HCT116 (cell line): ENCODE data around the gene GPR107. TPM values are rescaled to one million over a fixed set of nuclear protein-coding genes. Genes with fewer than 3 reads are reported as not detected.

ENCODE experiments used
- ATAC-seq: fragments of 200-7000 bp; cut with Tn5 transposase; 2 replicates; pipeline ENCODE4 v1.9.1; 2020; ENCODE audit warnings: mild to moderate bottlenecking, moderate library complexity
- BruUV-seq: library from RNA; stranded (reverse); fragments of 400-500 nt; replicated peaks from 2 replicates; lab custom pipeline; 2021; lab: Mats Ljungman, UMichigan
- CTCF ChIA-PET: fragments of 300-600 bp; sonication (Branson Sonifier 250); formaldehyde crosslinking; loops from one replicate; lab custom pipeline; 2021; ENCODE audit warnings: antibody characterized with exemption; lab: Charles Lee
- POLR2A ChIA-PET: fragments of 300-600, 350-600 bp; sonication (Branson Sonifier 250); formaldehyde crosslinking; loops from one replicate; lab custom pipeline; 2021; ENCODE audit warnings: antibody characterized with exemption; lab: Charles Lee
- RAD21 ChIA-PET, 2 experiments: fragments of 300-600 bp; sonication (Branson Sonifier 250); formaldehyde crosslinking; loops; one replicate each; lab custom pipeline; 2023; ENCODE audit warnings: low total read pairs in 2 of 2; ENCODE audit not compliant: uncharacterized antibody in 2 of 2, unreplicated experiment in 2 of 2, low non-redundant PET in 1 of 2; lab: Charles Lee
- DNase-seq: peaks from one replicate; pipeline ENCODE4 v3.0.0-alpha.2; 2010; ENCODE audit warnings: low read depth, low spot score
- H2AFZ ChIP-seq: fragments of 200-600 bp; shearing (Covaris generic), sonication (generic); 2 replicates; pipeline ENCODE4 v1.6.1; 2017; ENCODE audit warnings: low read depth, mixed run types, mixed read lengths, antibody characterized with exemption, low read length; ENCODE audit not compliant: poor library complexity, severe bottlenecking
- H3K27ac ChIP-seq: 2 replicates; pipeline ENCODE4 v1.5.1; 2012; ENCODE audit warnings: low read depth, low read length
- H3K27me3 ChIP-seq: fragments of 200-600 bp; sonication (generic); 2 replicates; pipeline ENCODE4 v1.6.1; 2016; ENCODE audit warnings: mixed run types, low read length, mixed read lengths; ENCODE audit not compliant: insufficient read depth
- H3K36me3 ChIP-seq, 2 experiments: fragments of 200-500 bp in 1 of 2; fragments of 200-600 bp in 1 of 2; sonication (Bioruptor generic) in 1 of 2; sonication (generic) in 1 of 2; 2 replicates each; pipeline versions ENCODE4 v1.5.1 to v1.6.1; 2014 to 2016; ENCODE audit warnings: low read length in 2 of 2, inconsistent platforms in 1 of 2, mixed read lengths in 1 of 2, mixed run types in 1 of 2; ENCODE audit not compliant: insufficient read depth in 2 of 2, control insufficient read depth in 1 of 2
- H3K4me1 ChIP-seq, 2 experiments: fragments of 200-600 bp in 1 of 2; sonication (generic) in 1 of 2; 2 replicates each; pipeline versions ENCODE4 v1.5.1 to v1.6.1; 2012 to 2017; ENCODE audit warnings: low read length in 2 of 2, inconsistent platforms in 1 of 2, mild to moderate bottlenecking in 1 of 2, mixed read lengths in 1 of 2, mixed run types in 1 of 2, moderate library complexity in 1 of 2; ENCODE audit not compliant: insufficient read depth in 2 of 2, control insufficient read depth in 1 of 2
- H3K4me2 ChIP-seq: fragments of 200-600 bp; sonication (generic); 2 replicates; pipeline ENCODE4 v1.6.1; 2017; ENCODE audit warnings: mixed run types, low read length, mixed read lengths
- H3K4me3 ChIP-seq, 2 experiments: fragments of 200-600 bp in 1 of 2; sonication (generic) in 1 of 2; replicated peaks in 1 of 2; 2 replicates each; pipeline ENCODE4 v1.5.1; 2011 to 2016; ENCODE audit warnings: low read length in 2 of 2, control low read depth in 1 of 2, low read depth in 1 of 2, mild to moderate bottlenecking in 1 of 2, mixed read lengths in 1 of 2, mixed run types in 1 of 2
- H3K79me2 ChIP-seq: fragments of 200-600 bp; sonication (generic); 2 replicates; pipeline ENCODE4 v1.6.1; 2017; ENCODE audit warnings: mild to moderate bottlenecking, mixed run types, low read length, moderate library complexity, mixed read lengths; ENCODE audit not compliant: insufficient read depth
- H3K9ac ChIP-seq: fragments of 200-600 bp; sonication (generic); 2 replicates; pipeline ENCODE4 v1.6.1; 2016; ENCODE audit warnings: low read length, mixed read lengths
- H3K9me2 ChIP-seq: fragments of 200-600 bp; sonication (generic), shearing (Covaris generic); 2 replicates; pipeline ENCODE4 v1.6.1; 2017; ENCODE audit warnings: mixed run types, mild to moderate bottlenecking, moderate library complexity; ENCODE audit not compliant: insufficient read depth
- H3K9me3 ChIP-seq, 2 experiments: fragments of 200-500 bp in 1 of 2; fragments of 200-600 bp in 1 of 2; sonication (Bioruptor generic) in 1 of 2; sonication (generic) in 1 of 2; 2 replicates each; pipeline ENCODE4 v1.6.1; 2014 to 2017; ENCODE audit warnings: low read length in 2 of 2, mixed read lengths in 2 of 2, inconsistent platforms in 1 of 2, low read depth in 1 of 2, mild to moderate bottlenecking in 1 of 2, mixed run types in 1 of 2, moderate library complexity in 1 of 2; ENCODE audit not compliant: control insufficient read depth in 1 of 2, insufficient read depth in 1 of 2
- H4K20me1 ChIP-seq: fragments of 200-600 bp; sonication (generic), shearing (Covaris generic); 2 replicates; pipeline ENCODE4 v1.6.1; 2017; ENCODE audit warnings: mixed run types, mild to moderate bottlenecking, moderate library complexity; ENCODE audit not compliant: insufficient read depth
- CBX3 ChIP-seq: IDR thresholded peaks from 2 replicates; pipeline ENCODE4 v1.6.1; 2012; ENCODE audit warnings: low read depth
- EGR1 ChIP-seq: IDR thresholded peaks from 2 replicates; pipeline ENCODE4 v1.6.1; 2012; ENCODE audit warnings: low read depth
- ELF1 ChIP-seq: IDR thresholded peaks from 2 replicates; pipeline ENCODE4 v1.6.1; 2012; ENCODE audit warnings: low read depth, borderline replicate concordance
- EZH2 ChIP-seq: fragments of 200-600 bp; sonication (generic); IDR thresholded peaks from 2 replicates; pipeline ENCODE4 v1.6.1; 2017; ENCODE audit warnings: antibody characterized with exemption, mixed run types
- EZH2phosphoT487 ChIP-seq: fragments of 200-600 bp; IDR thresholded peaks from 2 replicates; pipeline ENCODE4 v1.6.1; 2018; ENCODE audit warnings: antibody characterized with exemption, borderline replicate concordance
- FOSL1 ChIP-seq: IDR thresholded peaks from 2 replicates; pipeline ENCODE4 v1.6.1; 2012; ENCODE audit warnings: low read depth
- JUND ChIP-seq: IDR thresholded peaks from 2 replicates; pipeline ENCODE4 v1.6.1; 2012
- POLR2A ChIP-seq: IDR thresholded peaks from 2 replicates; pipeline ENCODE4 v1.7.0; 2011; ENCODE audit warnings: borderline replicate concordance; ENCODE audit not compliant: insufficient read depth, insufficient read length; ENCODE audit errors: extremely low read depth
- SIN3A ChIP-seq: IDR thresholded peaks from 2 replicates; pipeline ENCODE4 v1.6.1; 2012; ENCODE audit warnings: low read depth
- SP1 ChIP-seq: IDR thresholded peaks from 2 replicates; pipeline ENCODE4 v1.6.1; 2012; ENCODE audit warnings: low read depth
- SRF ChIP-seq: IDR thresholded peaks from 2 replicates; pipeline ENCODE4 v1.6.1; 2012; ENCODE audit warnings: low read depth
- TCF7L2 ChIP-seq: IDR thresholded peaks from 2 replicates; pipeline ENCODE4 v1.7.0; 2011; ENCODE audit warnings: borderline replicate concordance, inconsistent platforms; ENCODE audit not compliant: insufficient read depth, insufficient read length; ENCODE audit errors: extremely low read depth
- YY1 ChIP-seq: IDR thresholded peaks from 2 replicates; pipeline ENCODE4 v1.6.1; 2011; ENCODE audit warnings: low read length, low read depth, moderate library complexity, mild to moderate bottlenecking; ENCODE audit not compliant: insufficient replicate concordance; ENCODE audit errors: extremely low read depth
- intact Hi-C: fragments of 100-400 bp; cut with micrococcal nuclease; formaldehyde crosslinking; loops from 2 replicates; pipeline ENCODE4 v1.10.0; 2022
- total RNA-seq: library from RNA; stranded (reverse); gene quantifications from one replicate; pipeline ENCODE4 v1.2.1, GENCODE V29; 2021; ENCODE audit not compliant: unreplicated experiment
- TF ChIP-seq, protein P1 (sequence below): IDR thresholded peaks from 2 replicates; pipeline ENCODE4 v1.6.1; 2011; ENCODE audit warnings: mild to moderate bottlenecking, low read length, moderate library complexity; ENCODE audit not compliant: insufficient replicate concordance; ENCODE audit errors: extremely low read depth

Gene GPR107
- total RNA-seq, 1 experiment from 2014 or later: 32.5 TPM

DNA sequence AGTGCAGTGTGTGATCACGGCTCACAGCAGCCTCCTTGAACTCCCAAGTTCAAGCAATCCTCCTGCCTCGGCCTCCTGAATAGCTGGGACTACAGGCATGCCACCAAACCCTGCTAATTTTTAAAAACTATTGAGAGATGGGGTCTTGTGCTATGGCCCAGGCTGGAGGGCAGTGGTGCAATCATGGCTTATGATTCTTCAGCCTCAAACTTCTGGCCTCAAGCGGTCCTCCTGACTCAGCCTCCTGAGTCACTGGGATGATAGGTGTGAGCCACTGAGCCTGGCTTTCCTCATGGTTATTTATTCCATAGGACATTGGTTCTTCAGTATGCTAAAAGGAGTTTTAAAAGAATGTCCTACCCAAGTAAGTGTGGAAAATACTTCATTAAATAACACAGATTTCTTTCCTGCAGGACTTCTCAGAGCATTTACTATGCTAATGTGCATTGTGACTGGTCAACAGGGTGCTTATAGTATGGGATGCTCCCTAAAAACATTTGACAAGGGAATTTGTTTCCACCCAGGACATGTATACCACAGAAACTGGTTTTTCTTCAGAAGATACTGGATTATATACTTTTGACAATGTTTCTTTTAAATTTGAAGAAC, 107.3 kb downstream of the GPR107 start:
- H3K4me1 ChIP-seq: peaks cover 0 to 4% of the 10 kb centered on the region in 2 experiments; a peak in 1 of 4 replicates
- no peaks in the 10 kb centered on the region for H3K79me2 ChIP-seq
- DNase-seq (no peak), ATAC-seq (no peak)
- H3K4me2 ChIP-seq: no peak overlapping the region
- H3K9me3 ChIP-seq: no peaks in the 10 kb centered on the region
- POLR2A ChIA-PET: no interaction called here
- no peaks in the 10 kb centered on the region for H3K9me2 ChIP-seq
- H2AFZ ChIP-seq: no peak overlapping the region
- H3K36me3 ChIP-seq: no peaks in the 10 kb centered on the region
- intact Hi-C loops: no loop called here
- BruUV-seq: no TSS peak
- H3K27me3 ChIP-seq: no peaks in the 10 kb centered on the region
- no peaks in the 10 kb centered on the region for H4K20me1 ChIP-seq
- CTCF ChIA-PET: no interaction called here
- H3K27ac ChIP-seq: no peak overlapping the region
- H3K4me3 ChIP-seq: no peak overlapping the region
- TF ChIP-seq YY1 (no peak), TCF7L2 (no peak), EZH2 (no peak), JUND (no peak), ELF1 (no peak), SRF (no peak), SIN3A (no peak), CBX3 (no peak), SP1 (no peak), EGR1 (no peak), POLR2A (no peak)
- TF ChIP-seq, all 23 proteins: peak for 0
- H3K9ac ChIP-seq: no peak overlapping the region
- RAD21 ChIA-PET: no interaction called here

DNA sequence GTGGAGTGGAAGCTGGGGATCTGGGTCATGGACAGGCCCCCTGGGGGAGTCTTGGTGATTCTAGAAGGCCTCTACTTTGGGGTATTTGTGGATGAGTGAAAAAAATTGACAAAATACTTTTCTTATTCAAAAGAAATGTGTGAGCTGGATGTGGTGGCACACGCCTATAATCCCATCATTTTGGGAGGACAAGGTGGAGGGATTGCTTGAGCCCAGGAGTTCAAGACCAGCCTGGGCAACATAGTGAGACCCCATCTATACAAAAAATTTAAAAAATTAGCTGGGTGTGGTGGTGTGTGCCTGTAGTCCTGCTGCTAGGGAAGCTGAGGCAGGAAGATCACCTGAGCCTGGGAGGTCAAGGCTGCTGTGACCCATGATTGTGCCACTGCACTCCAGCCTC, 111.9 kb downstream of the GPR107 start:
- Histone ChIP-seq H3K9ac (no peak overlapping the region), H3K36me3 (no peaks in the 10 kb centered on the region), H3K4me3 (no peak overlapping the region), H2AFZ (no peak overlapping the region), H4K20me1 (no peaks in the 10 kb centered on the region), H3K9me2 (no peaks in the 10 kb centered on the region), H3K79me2 (no peaks in the 10 kb centered on the region), H3K4me1 (peaks cover 0 to under 1% of the 10 kb centered on the region in 2 experiments; a peak in 1 of 4 replicates), H3K27me3 (no peaks in the 10 kb centered on the region), H3K27ac (no peak overlapping the region), H3K9me3 (no peaks in the 10 kb centered on the region), H3K4me2 (no peak overlapping the region)
- ATAC-seq (no peak), DNase-seq (no peak)
- intact Hi-C loops: no loop called here
- no TSS peak for BruUV-seq
- TF ChIP-seq, protein P1, sequence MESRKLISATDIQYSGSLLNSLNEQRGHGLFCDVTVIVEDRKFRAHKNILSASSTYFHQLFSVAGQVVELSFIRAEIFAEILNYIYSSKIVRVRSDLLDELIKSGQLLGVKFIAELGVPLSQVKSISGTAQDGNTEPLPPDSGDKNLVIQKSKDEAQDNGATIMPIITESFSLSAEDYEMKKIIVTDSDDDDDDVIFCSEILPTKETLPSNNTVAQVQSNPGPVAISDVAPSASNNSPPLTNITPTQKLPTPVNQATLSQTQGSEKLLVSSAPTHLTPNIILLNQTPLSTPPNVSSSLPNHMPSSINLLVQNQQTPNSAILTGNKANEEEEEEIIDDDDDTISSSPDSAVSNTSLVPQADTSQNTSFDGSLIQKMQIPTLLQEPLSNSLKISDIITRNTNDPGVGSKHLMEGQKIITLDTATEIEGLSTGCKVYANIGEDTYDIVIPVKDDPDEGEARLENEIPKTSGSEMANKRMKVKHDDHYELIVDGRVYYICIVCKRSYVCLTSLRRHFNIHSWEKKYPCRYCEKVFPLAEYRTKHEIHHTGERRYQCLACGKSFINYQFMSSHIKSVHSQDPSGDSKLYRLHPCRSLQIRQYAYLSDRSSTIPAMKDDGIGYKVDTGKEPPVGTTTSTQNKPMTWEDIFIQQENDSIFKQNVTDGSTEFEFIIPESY: no peak
- TF ChIP-seq FOSL1: no peak
- no peak for TF ChIP-seq SRF
- TF ChIP-seq EZH2phosphoT487: no peak
- ChIA-PET CTCF (no interaction called here), RAD21 (no interaction called here), POLR2A (interaction anchor here (0.6 kb wide), 1 partner anchor 20 kb away, joined by 3 read pairs; no protein-coding TSS in a partner anchor)
